ENCODE data around the gene ZSWIM5.
"Not testable (repeated sequence)": the region's sequence is repeated elsewhere in the genome, so short reads cannot be mapped to it uniquely, and the experiment has no call there.

The ZSWIM5 gene

GRCh38 chr1:45084562-45084961 lies 121.8 kb downstream of the ZSWIM5 start:
- DNase-seq: no peak

GRCh38 chr1:45079533-45079932 lies 126.9 kb downstream of the ZSWIM5 start:
- no peak for DNase-seq

DNA sequence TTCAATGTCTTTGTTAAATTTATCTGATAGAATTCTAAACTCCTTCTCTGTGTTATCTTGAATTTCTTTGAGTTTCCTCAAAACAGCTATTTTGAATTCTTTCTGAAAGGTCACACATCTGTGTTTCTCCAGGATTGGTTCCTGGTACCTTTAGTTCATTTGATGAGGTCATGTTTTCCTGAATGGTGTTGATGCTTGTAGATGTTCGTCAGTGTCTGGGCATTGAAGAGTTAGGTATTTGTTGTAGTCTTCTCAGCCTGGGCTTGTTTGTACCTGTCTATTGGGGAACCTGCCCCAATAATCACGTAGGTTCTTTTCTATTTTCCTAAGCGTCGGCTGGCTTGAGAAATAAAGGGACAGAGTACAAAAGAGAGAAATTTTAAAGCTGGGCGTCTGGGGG lies 129.4 kb downstream of the ZSWIM5 start:
- DNase-seq: not testable (repeated sequence)

DNA sequence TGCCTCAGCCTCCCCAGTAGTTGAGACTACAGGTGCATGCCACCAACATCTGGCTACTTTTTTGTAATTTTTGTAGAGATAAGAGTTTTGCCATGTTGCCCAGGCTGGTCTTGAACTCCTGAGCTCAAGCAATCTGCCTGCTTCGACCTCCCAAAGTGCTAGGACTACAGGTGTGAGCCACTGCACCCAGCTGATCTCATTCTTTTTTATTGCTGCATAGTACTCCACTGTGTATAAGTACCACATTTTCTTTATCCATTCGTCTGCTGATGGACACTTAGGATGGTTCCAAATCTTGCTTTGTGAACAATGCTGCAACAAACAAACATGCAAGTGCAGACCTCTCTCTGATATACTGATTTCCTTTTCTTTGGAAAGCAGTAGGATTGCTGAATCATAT lies 134.8 kb downstream of the ZSWIM5 start:
- DNase-seq: no peak

GRCh38 chr1:45067806-45068205 lies 138.6 kb downstream of the ZSWIM5 start:
- DNase-seq: no peak

GRCh38 chr1:45065083-45065482 lies 141.3 kb downstream of the ZSWIM5 start:
- no peak for DNase-seq

- not testable (repeated sequence) for DNase-seq
These were observed 143.9 kb downstream of the ZSWIM5 start for GRCh38 chr1:45062463-45062862.

DNA sequence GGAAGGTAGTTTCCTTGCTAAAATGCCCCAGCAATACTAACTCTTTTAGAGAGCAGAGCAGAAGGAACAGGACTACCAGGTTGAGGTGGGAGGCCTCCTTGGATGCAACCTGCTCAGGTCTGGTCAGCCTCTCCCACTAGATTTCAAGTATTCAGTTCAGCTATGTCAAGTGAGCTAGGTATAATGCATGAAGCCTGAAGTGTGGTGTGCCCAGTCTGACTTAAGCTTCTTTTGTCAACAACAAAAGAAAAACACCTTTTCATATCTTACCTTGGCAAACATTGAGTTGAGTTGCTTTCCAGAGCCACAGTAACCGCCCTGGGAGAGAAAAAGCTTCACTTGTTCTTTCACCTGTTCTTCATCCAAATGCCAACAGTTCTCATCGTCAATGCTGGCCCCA lies 146.6 kb downstream of the ZSWIM5 start:
- no peak for DNase-seq

DNA sequence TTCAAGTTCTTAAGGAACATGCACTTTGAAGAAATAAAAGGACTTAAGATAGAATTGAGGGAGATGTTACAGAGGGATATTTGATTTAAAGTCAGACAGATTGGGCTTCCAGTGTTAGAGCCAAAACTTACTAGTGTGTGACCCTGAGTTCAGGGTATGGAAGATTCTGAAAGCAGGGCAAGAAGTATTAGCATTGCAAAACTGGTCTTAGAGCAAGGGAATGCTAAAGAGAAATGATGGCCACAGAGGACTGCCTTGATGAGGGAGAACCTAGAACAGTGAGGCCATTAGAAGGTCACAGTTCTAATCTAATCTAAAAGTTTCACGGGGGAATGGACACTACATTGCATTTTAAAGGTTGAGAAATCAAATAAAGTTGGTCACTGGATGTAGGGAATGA lies 148.9 kb downstream of the ZSWIM5 start:
- DNase-seq: no peak

GRCh38 chr1:45051005-45051772 lies 155.2 kb downstream of the ZSWIM5 start:
- DNase-seq: no peak

DNA sequence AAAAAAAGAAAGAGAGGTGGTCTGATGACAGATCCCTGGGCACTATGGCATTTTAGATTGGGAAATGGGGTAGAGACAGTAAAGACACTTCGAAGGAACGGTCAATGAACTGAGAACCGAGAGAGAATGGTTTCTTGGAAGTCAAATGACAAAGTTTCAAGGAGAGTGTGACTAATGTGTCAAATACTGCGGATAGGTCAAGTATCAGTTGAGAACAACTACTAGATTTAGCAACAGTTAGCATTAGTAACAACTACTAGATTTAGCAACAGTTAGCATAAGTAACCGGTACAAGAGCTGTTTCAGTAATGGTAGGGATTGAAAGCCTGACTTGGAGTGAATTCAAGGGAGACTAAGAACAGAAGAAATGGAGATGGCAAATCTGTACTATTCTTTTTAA lies 159.4 kb downstream of the ZSWIM5 start:
- no peak for DNase-seq

GRCh38 chr1:45044916-45045315 lies 161.5 kb downstream of the ZSWIM5 start:
- DNase-seq: no peak

DNA sequence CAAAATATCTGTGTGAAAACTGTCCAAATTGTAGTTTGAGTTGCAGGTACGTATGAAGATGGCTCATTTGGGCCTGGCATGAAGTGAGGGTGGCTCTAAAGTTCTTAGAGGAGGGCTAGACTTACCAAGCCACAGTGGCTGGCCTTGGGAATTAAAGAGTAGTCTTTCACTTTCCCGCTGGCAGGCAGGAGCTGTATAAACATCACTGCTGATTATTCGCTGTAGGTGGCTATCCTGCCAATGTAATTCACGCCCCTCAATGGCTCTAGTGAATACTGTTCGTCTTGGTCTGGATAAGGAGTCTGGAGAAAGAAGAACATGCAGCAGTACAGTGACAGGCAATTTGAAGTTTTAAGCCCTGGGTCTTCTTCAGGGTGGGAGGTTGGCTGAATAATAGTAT lies 163.3 kb downstream of the ZSWIM5 start:
- no peak for DNase-seq

GRCh38 chr1:45040297-45040696 lies 166.1 kb downstream of the ZSWIM5 start:
- no peak for DNase-seq

DNA sequence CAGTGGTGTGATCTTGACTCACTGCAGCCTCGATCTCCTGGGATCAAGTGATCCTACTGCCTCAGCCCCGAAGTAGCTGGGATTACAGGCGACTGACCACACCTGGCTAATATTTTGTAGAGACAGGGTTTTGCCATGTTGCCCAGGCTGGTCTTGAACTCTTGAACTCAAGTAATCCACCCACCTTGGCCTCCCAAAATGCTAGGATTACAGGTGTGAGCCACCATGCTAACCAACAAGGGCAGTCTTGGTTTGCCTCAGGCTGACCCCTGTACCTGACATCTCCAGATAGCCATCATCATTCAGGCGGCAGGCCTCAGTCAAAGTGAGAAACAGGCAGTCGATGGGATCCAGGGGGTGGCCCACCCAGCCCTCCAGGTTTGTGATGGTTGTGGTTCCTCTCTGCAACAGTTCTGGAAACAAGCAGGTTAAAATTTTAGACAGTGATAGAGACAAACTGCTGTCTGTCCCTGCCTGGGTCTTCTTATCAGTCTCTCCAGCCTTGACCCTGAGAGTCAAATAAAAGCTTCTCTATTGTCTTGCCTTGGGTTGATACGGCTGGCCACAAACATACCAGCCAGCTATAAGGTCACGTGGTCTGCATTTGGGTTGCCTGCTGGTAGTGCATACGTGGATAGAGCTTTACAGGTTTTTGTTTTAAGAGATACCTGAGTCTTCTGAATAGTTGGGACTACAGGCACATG lies 167.6 kb downstream of the ZSWIM5 start:
- DNase-seq: no peak

DNA sequence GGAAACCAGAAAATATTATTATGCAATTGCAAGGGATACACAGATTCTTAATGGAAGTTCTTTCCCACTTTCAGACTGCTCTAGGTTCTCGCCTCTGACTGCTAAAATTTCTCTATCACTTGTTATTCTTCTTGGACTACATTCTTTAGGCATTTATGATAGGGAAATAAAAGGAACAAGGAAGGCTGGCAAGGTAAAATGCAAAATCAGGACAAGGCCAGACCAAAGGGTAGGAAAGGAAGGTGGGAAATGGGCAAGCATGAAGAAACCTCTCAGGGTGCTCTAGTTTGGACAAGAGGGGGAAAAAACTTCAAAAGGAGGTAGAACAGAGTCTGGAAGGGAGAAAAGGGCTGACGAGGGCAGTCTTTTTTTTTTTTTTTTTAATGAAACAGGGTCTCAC lies 168.2 kb downstream of the ZSWIM5 start:
- DNase-seq: no peak

- no peak for DNase-seq
These were observed 168.9 kb downstream of the ZSWIM5 start for GRCh38 chr1:45037456-45037855.

DNA sequence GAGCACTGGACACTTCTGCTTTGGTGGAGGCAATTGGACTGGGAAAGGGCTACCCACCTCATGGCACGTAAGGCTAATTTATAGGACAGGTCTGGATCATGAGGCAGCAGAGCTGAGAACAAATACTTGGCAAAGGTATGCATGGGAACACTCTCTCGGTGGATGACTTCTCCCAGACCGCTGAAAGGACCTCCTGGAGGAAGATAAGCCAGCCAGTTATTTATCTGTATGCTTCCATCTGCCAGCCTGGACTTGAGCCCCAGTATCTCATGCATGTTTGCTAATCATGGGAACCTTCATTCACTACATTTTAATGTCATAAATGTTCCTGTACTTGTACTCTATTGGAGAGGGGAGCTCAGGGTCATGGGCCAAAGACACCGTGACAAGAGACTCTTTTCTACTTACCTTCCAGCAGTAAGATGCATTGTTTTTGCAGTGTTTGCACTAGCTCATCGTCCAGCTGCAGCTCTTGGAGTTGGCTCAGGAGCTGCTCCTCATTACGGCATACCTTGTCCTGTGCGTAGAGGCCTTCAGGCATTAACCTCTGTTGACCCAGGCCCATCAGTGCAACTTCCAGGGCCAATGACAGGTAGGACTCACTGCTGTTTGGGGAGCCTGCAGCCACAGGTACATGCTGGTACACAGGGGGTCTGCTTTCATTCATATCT lies 170.6 kb downstream of the ZSWIM5 start:
- DNase-seq: no peak

DNA sequence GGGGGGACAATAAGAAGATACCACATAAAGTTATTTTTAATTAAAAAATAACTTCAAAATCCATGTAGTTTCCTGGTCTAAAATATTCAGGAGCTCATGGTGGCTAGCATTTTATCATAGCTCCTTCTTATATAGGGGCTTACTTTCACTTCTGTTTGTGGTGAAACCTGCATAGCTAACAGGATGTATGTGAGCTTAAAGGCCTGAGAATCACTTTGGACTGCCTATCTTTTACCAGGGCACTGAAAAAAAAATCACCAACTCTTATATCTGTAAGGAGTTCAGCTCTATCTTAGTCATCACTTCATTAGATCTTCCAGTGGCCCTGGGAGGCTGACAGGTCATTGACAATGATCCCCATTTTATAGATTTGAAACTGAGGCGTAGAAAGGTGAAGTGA lies 173.0 kb downstream of the ZSWIM5 start:
- no peak for DNase-seq

- DNase-seq: no peak
These were observed 173.6 kb downstream of the ZSWIM5 start for GRCh38 chr1:45032837-45033236.

- DNase-seq: no peak
These were observed 180.0 kb downstream of the ZSWIM5 start for GRCh38 chr1:45026446-45026845.

DNA sequence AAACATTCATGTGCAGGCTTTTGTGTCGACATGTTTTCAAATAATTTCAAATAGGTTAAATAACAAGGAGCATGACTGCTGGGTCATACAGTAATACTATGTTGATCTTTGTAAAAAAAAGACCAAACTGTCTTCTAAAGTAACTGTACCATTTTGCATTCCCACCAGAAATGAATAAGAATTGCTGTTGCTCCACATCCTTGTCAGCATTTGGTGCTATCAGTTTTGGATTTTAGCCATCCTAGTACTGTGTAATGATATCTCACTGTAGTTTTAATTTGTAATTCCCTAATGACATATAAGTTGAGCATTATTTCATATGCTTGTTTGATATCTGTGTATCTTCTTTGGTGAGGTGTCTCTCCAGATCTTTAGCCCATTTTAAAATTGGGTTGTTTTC lies 182.7 kb downstream of the ZSWIM5 start:
- DNase-seq: no peak

DNA sequence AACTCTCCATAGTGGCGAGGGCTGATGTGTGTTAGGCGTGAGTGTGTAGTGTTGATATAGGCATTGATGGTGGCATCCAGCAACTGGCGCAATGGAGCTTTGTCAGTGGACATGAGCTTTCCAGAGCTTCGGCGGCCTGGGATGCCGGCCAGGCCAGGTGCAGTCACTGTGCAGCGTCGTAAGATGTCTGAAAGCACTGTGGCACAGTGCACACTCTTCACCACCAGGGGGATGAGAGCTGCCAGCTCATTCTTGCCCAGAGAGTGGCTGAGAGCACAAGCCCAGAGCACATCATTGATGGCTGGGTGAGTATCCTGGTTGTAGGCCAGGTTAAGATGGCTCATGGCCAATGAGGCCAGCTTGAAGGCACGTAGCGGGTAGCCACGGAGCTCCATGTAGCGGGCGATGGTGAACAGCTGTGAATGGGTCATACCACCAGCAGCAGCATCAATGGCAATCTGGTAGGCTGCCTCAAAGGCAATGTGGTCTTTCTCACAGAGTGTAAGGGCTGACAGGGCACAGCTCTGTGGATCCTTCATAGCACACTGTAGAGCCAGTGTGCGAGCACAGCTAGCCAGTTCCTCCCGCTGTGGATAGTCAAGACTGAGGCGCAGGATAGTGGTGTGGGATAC lies 187.7 kb downstream of the ZSWIM5 start:
- DNase-seq: peak; percentile 17

DNA sequence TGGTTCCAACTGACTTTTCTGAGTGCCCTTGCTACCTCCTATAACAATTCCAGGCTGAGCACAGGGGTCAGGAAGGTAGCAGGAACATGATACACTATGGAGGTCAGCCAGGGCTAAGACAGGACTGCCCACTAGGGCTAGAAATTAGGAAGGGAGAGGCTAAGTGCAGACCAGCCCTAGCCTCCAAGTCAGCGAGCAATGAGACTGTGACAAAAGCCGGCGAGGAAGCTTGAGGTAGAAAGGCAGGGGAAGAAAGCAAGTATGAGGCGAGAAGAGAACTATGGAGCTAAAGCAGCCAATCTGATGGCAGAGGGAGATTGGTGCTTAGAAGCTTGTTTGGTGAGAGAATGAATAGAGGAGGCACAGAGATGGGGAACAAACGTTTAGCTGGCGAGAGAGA lies 189.6 kb downstream of the ZSWIM5 start:
- DNase-seq: no peak
